Lung (tissue), 12 donors: ENCODE results near the gene RALGAPA1. TPM values are rescaled to one million over a fixed set of nuclear protein-coding genes. Genes with fewer than 3 reads are reported as not detected.
"Not testable (repeated sequence)": the region's sequence is repeated elsewhere in the genome, so short reads cannot be mapped to it uniquely, and the experiment has no call there.

ENCODE experiments used
- ATAC-seq: fragments of 200-7000 bp; cut with Tn5 transposase; one replicate; pipeline ENCODE4 v1.9.1; 2020; ENCODE audit warnings: moderate number of reproducible peaks; ENCODE audit not compliant: insufficient read depth, low FRiP score
- DNase-seq, 3 donors: peaks; one replicate each; pipeline ENCODE4 v3.0.0-alpha.2; 2013 to 2017
- H3K27ac ChIP-seq, 2 donors: one replicate each; pipeline ENCODE4 v1.5.1; 2013; ENCODE audit warnings: mild to moderate bottlenecking in 2 of 2, moderate library complexity in 2 of 2, control low read depth in 1 of 2, inconsistent platforms in 1 of 2, low read depth in 1 of 2, low read length in 1 of 2
- H3K27me3 ChIP-seq, 3 donors: one replicate each; pipeline ENCODE4 v1.5.1; 2013; ENCODE audit warnings: low read length in 2 of 3; ENCODE audit not compliant: control insufficient read depth in 3 of 3, insufficient read depth in 3 of 3
- H3K36me3 ChIP-seq, 4 donors: one replicate each; pipeline ENCODE4 v1.5.1; 2013; ENCODE audit warnings: low read length in 4 of 4, mild to moderate bottlenecking in 1 of 4, moderate library complexity in 1 of 4; ENCODE audit not compliant: control insufficient read depth in 4 of 4, insufficient read depth in 4 of 4
- H3K4me1 ChIP-seq, 5 donors: one replicate each; pipeline ENCODE4 v1.5.1; 2013; ENCODE audit warnings: low read length in 5 of 5, mild to moderate bottlenecking in 2 of 5, moderate library complexity in 1 of 5; ENCODE audit not compliant: control insufficient read depth in 5 of 5, insufficient read depth in 5 of 5
- H3K4me3 ChIP-seq: one replicate; pipeline ENCODE4 v1.5.1; 2013; ENCODE audit warnings: mild to moderate bottlenecking, control low read depth, moderate library complexity
- H3K9ac ChIP-seq, 2 donors: one replicate each; pipeline ENCODE4 v1.5.1; 2013; ENCODE audit warnings: low read length in 2 of 2, control low read depth in 1 of 2; ENCODE audit not compliant: insufficient read depth in 1 of 2
- H3K9me3 ChIP-seq, 4 donors: one replicate each; pipeline ENCODE4 v1.5.1; 2013; ENCODE audit warnings: low read length in 3 of 4, mild to moderate bottlenecking in 1 of 4, moderate library complexity in 1 of 4; ENCODE audit not compliant: control insufficient read depth in 4 of 4, insufficient read depth in 3 of 4
- CTCF ChIP-seq: IDR thresholded peaks from 2 replicates; pipeline ENCODE4 v1.5.1; 2012; ENCODE audit warnings: mild to moderate bottlenecking; ENCODE audit errors: control extremely low read depth, extremely low read depth
- WGBS, 2 donors: extraction: QIAGEN DNeasy Blood & Tissue Kit; methylation state at CpG; one replicate each; pipeline ENCODE4 v1.1.7; 2013; 5-methylcytosine and 5-hydroxymethylcytosine counted together
- polyA plus RNA-seq, 2 donors: library from polyadenylated mRNA; stranded (reverse); fragments of 200-250 nt; gene quantifications; one replicate each; pipeline ENCODE4 v1.2.1, GENCODE V29; 2013
- total RNA-seq, 2 donors: library from RNA; depleted of rRNA in 1 of 2; stranded (reverse); fragments of >200 nt in 1 of 2; gene quantifications; one replicate each; pipeline ENCODE4 v1.2.1, GENCODE V29; 2014 to 2021
- donor health status: control.
- donor health status: control.
- donor health status: Bipolar disorder and iron deficiency.
- donor health status: healthy.
- donor health status: DM: yes; HTN: yes; CAD: no.

The RALGAPA1 gene
- total and polyA plus RNA-seq, 4 donors: 9.4 to 188 (median 44.9) TPM

GRCh38 chr14:35733510-35733909, 75.6 kb downstream of the RALGAPA1 start:
- 91 to 100% methylated on average over 1 of the region's 1 CpG for WGBS, 2 donors
- H3K4me1 ChIP-seq, DNase-seq, H3K36me3 ChIP-seq, H3K9ac ChIP-seq, H3K9me3 ChIP-seq, ATAC-seq, H3K27ac ChIP-seq, H3K27me3 ChIP-seq, H3K4me3 ChIP-seq: not testable (repeated sequence)

- peaks cover 0 to 12% (median 6%) of the 10 kb centered on the region in 4 donors for H3K36me3 ChIP-seq
- TF ChIP-seq CTCF: no peak
- DNase-seq (no peak), ATAC-seq (no peak)
- WGBS, 2 donors: 94 to 97% methylated on average over 4 of the region's 4 CpGs
- H3K4me3 ChIP-seq: no peak overlapping the region
- no peak overlapping the region for H3K27ac ChIP-seq
- H3K9ac ChIP-seq: no peak overlapping the region
- no peaks in the 10 kb centered on the region for H3K27me3 ChIP-seq
- peaks cover 0 to 2% (median 0%) of the 10 kb centered on the region in 5 donors for H3K4me1 ChIP-seq
- H3K9me3 ChIP-seq: no peaks in the 10 kb centered on the region
These were observed 78.2 kb downstream of the RALGAPA1 start for GRCh38 chr14:35730871-35731270.

- WGBS, 2 donors: 61 to 86% methylated on average over 2 of the region's 2 CpGs
- no peaks in the 10 kb centered on the region for H3K9me3 ChIP-seq
- H3K36me3 ChIP-seq: peaks cover 0 to 7% (median 4%) of the 10 kb centered on the region in 4 donors
- no peak overlapping the region for H3K27ac ChIP-seq
- no peaks in the 10 kb centered on the region for H3K27me3 ChIP-seq
- peaks cover 0 to 2% (median 0%) of the 10 kb centered on the region in 5 donors for H3K4me1 ChIP-seq
- ATAC-seq: no peak
- no peak for DNase-seq
- no peak overlapping the region for H3K4me3 ChIP-seq
- no peak for TF ChIP-seq CTCF
- no peak overlapping the region for H3K9ac ChIP-seq
These were observed 81.3 kb downstream of the RALGAPA1 start for GRCh38 chr14:35727764-35728163.

GRCh38 chr14:35725930-35726329, 83.2 kb downstream of the RALGAPA1 start:
- ATAC-seq: no peak
- no peak for TF ChIP-seq CTCF

More at GRCh38 chr14:35725930-35726329, 83.2 kb downstream of the RALGAPA1 start:
- no peaks in the 10 kb centered on the region for H3K9me3 ChIP-seq
- no peaks in the 10 kb centered on the region for H3K4me1 ChIP-seq
- no peak overlapping the region for H3K27ac ChIP-seq
- no peak overlapping the region for H3K9ac ChIP-seq
- peaks cover 0 to 11% (median 6%) of the 10 kb centered on the region in 4 donors for H3K36me3 ChIP-seq
- no peak overlapping the region for H3K4me3 ChIP-seq
- 97 to 99% methylated on average over 5 of the region's 5 CpGs for WGBS, 2 donors
- H3K27me3 ChIP-seq: no peaks in the 10 kb centered on the region
- DNase-seq: no peak
